ENCODE measurements around the gene GLB1L2. TPM values are rescaled to one million over a fixed set of nuclear protein-coding genes. Genes with fewer than 3 reads are reported as not detected.
"Not testable (repeated sequence)": the region's sequence is repeated elsewhere in the genome, so short reads cannot be mapped to it uniquely, and the experiment has no call there.

GLB1L2 gene
- 0.29 TPM for total RNA-seq
- long read RNA-seq, partial matches to known transcripts, result 0 of 1 reads
- long read RNA-seq, other reads (novel, unspliced or antisense), result 1 of 1 reads

- DNase-seq (ENCODE audit: low spot score), result no peak
Measured at GRCh38 chr11:134331354-134332188, at the start of gene GLB1L2. GLB1L2 (plus strand) TSS chr11:134331988; CDS start chr11:134332062, 74 bp downstream.

DNA sequence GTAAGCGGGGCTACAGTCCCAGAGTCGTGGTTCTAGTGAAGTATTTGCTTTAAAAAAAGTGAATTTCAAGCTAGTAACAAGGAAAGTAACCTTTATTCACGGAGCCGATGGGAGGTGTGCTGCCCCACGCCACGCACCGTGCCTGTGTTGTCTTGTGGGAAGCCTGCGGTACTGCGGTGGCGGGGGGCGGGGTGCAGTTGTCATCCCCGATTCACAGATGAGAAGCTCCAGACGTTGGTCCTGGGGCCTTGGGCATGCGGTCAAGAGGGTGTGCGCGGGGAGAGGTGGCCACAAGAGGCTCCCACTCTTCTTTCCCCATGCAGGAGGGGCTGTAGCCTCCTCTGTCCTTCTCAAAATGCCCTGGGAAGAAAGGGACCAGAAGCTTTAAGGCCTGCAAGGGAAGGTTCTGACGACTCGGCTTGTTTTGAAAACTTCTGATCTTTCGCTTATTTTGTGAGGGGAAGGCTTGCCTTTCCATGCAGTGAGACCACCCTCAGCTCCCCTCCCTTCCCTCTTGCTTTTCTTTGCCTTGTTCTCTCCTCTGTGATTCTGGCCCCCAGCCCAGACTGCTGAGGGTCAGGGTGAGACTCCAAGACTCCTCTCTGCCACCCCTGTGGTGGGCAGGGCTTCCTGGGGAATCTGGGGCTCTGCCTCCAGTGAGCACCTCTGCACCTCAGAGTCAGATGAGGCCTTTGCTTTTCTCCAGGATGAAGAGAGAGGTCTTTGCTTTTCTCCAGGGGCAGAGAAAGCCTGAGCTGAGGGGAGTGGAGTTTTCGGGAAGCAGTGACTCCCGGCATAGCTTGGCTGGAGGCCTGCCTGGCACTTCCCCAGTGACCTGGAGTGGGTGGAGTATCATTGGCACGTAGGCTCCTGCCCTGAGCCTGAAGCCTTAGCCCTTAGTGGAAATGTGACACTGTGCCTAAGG, 49.4 kb upstream of the GLB1L2 start:
- no peak for DNase-seq (ENCODE audit: low spot score)

DNA sequence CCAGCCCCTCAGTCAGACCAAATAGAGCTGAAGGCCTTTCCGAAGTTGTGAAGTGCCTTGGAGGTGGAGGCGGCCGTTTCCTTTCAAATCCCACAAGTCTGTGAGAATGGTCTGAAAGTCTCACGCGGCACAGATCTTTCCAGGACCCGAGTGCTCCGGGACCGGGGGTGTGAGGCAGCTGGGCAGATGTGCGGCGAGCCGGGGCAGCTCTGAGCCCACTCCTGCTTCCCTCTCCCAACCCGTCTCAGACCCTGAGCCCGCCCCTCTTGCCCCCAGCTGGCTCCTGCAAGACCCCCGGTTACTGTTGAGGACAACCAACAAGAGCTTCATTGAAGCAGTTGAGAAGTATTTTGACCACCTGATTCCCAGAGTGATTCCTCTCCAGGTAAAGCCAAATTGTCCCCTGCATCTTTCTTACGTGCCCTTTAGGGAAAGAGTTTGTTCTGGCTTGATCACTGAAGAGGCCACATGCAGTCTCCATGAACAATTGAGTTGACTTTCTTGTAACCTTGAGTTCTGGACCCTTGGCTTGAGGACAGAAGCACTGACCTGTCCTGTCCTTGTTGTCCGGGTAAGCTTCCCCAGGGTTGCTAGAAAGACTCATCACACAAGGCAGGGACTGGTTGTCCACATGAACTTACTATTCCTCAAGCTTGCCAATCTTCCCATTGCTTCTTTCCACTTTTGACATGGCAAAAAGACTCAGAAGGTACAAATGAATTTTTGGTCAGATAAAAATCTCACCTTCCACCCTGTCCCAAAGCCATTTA, 48.1 kb upstream of the GLB1L2 start:
- no peak for DNase-seq (ENCODE audit: low spot score)

DNA sequence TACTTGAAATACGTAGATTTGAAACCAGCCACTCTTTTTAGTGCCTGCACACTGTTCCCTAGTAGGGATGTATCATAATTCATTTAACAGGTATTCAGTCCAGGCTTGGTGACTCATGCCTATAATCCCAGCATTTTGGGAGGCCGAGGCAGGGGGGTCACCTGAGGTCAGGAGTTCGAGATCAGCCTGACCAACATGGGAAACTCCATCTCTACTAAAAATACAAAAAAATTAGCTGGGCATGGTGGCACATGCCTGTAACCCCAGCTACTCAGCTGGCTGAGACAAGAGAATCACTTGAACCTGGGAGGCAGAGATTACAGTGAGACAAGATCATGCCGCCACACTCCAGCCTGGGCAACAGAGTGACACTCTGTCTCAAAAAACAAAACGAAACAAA, 47.4 kb upstream of the GLB1L2 start:
- DNase-seq (ENCODE audit: low spot score), result not testable (repeated sequence)

DNA sequence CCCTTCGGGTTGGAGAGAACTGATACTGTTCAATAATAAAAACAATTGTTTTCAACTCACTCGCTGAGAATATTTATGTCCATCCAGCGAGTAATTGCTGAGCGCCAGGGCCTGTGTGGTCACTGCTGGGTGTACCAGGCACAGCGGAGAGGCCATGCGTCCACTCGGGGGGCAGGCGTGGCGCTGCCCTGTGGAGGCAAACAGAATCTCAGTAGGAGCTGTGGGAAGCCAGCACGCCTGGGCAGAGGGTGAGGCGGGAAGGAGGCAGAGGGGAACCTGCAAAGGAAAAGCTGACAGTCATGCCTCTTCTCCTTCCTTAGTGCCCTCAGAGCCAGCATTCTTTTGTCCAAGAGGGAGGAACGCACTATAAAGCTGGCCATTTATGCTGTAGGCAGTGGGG, 44.2 kb upstream of the GLB1L2 start:
- no peak for DNase-seq (ENCODE audit: low spot score)

- no peak for DNase-seq (ENCODE audit: low spot score)
Measured at GRCh38 chr11:134288486-134288885, 43.3 kb upstream of the GLB1L2 start.

DNA sequence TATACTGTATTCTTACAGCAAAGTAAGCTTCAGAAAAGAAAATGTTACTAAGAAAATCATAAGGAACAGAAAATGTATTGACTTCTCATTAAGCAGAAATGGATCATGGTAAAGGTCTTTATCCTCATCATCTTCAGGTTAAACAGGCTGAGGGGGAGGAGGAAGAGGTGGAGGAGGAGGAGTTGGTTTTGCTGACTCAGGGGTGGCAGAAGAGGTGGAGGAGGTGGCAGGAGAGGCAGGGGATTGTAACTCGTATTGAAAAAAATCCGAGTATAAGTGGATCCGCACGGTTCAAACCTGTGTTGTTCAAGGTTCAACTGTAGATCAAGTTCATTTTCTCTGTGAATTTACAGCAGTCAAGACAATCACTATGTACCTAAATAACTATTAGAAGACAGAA, 42.6 kb upstream of the GLB1L2 start:
- no peak for DNase-seq (ENCODE audit: low spot score)

DNA sequence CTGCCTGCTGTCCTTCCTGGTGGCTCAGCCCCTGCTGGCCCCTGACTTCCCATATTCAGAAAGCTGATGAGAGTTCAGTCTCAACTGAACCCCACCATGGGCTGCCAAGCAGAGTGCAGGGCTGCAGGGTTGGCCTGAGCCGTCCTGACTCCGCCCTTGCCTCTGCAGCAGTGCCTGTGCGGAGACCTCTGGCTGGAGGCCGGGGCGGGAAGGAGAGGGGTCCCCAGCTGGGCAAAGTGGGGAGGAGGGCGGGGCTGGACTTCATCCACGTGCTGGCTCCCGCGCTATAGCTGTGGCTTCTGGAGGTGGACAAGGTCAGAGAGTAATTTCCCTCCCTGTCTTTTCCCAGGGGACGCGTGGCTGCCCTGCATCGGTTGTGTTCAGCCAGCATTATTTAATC, 42.0 kb upstream of the GLB1L2 start:
- DNase-seq (ENCODE audit: low spot score), result no peak

- no peak for DNase-seq (ENCODE audit: low spot score)
Measured at GRCh38 chr11:134290646-134291045, 41.1 kb upstream of the GLB1L2 start.

GRCh38 chr11:134291196-134291595, 40.6 kb upstream of the GLB1L2 start:
- DNase-seq (ENCODE audit: low spot score), result no peak

GRCh38 chr11:134292661-134293060, 39.1 kb upstream of the GLB1L2 start:
- no peak for DNase-seq (ENCODE audit: low spot score)

GRCh38 chr11:134293119-134294113, 38.4 kb upstream of the GLB1L2 start:
- DNase-seq (ENCODE audit: low spot score), result no peak

GRCh38 chr11:134294664-134295063, 37.1 kb upstream of the GLB1L2 start:
- DNase-seq (ENCODE audit: low spot score), result no peak

DNA sequence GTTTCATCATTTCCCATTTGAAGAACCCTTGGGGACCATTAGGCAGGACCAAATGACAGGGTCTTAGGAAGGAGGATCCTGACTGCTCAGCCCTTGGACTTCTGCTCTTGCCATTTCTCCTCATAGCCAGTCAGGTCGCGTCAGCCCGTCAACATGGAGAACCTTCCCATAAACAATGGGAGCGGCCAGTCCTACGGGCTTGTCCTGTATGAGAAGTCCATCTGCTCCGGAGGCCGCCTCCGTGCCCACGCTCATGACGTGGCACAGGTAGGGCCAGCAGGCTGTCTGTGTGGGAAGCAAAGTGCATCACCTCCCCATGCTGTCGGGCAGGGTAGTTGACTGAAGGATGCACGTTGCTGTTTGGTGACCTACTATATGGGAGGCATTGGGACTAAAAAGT, 19.6 kb upstream of the GLB1L2 start:
- no peak for DNase-seq (ENCODE audit: low spot score)

GRCh38 chr11:134312807-134313206, 19.0 kb upstream of the GLB1L2 start:
- no peak for DNase-seq (ENCODE audit: low spot score)

DNA sequence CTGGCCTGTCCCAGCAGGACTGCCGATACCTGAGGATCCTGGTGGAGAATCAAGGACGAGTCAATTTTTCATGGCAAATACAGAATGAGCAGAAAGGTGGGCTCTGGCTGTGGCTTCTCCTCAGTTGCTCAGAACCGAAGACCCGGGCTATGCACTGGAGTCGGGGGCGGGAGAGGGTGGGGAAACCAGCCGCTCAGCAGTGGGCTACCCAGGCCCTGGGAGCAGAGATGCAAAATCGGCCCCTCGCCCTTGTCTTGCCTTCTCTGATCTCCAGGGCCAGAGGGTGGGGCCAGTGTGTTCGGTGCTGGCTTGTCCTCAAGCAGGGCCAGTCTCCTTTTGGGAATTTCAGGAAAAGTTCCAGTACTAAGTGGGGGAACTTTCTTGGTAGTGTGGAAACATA, 18.4 kb upstream of the GLB1L2 start:
- no peak for DNase-seq (ENCODE audit: low spot score)

DNA sequence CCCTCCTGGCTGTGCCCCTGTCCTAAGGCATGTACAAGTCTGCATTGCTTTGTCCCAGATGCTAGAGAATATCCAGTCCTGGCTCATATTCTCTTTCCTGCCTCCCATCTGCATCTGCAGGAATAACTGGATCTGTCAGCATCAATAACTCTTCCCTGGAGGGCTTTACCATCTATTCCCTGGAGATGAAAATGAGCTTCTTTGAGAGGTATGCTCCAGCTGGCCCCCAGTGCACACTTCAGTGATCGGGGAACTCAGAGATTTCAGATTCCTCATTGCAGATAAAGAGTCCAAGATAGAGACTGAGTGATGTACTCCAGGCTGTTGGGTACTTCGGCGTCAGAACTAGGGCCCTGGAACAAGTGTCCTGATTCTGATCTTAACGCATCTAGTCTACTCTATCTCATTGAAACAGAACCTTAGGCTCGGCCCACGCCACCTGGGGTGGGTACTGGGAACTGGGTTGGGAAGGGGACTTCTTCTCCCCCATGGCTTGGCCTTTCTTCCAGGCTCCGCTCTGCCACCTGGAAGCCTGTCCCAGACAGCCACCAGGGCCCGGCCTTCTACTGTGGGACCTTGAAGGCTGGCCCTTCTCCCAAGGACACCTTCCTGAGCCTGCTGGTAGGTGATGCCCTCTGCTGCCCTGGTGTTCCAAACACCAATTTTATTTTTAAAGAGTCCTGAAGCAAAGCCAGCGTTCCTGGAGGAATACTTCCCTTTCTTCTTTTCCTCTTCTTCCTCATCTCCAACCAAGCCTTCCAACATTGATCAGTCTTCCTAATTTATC, 17.8 kb upstream of the GLB1L2 start:
- no peak for DNase-seq (ENCODE audit: low spot score)

GRCh38 chr11:134317103-134317502, 14.7 kb upstream of the GLB1L2 start:
- no peak for DNase-seq (ENCODE audit: low spot score)

GRCh38 chr11:134321373-134321772, 10.4 kb upstream of the GLB1L2 start:
- not testable (repeated sequence) for DNase-seq (ENCODE audit: low spot score)

All from mesenteric fat pad (tissue), 1 donor.